ENCODE data around the gene CDH1.
"Not testable (repeated sequence)": the region's sequence is repeated elsewhere in the genome, so short reads cannot be mapped to it uniquely, and the experiment has no call there.

CDH1 gene

DNA sequence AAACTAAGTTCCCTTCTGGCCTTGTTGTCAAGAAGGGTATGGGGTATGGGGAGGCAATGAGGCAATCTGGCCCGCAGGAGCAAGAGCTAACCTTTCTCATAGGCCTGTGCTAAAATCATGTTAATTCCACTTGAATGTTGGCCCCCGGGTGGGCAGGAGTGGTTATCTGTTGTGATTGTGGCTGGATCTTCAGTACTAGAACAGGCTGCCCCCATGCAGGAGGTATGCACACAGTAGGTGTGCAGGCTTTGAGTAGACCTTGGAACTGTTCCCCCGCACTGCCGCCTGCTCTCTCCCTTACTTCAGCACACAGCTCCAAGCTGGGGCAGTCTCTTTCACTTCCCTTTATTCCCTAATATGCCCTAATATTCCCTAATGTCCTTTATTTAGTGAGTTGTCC is 53.9 kb downstream of the CDH1 start:
- DNase-seq (ENCODE audit: low spot score), result no peak

DNA sequence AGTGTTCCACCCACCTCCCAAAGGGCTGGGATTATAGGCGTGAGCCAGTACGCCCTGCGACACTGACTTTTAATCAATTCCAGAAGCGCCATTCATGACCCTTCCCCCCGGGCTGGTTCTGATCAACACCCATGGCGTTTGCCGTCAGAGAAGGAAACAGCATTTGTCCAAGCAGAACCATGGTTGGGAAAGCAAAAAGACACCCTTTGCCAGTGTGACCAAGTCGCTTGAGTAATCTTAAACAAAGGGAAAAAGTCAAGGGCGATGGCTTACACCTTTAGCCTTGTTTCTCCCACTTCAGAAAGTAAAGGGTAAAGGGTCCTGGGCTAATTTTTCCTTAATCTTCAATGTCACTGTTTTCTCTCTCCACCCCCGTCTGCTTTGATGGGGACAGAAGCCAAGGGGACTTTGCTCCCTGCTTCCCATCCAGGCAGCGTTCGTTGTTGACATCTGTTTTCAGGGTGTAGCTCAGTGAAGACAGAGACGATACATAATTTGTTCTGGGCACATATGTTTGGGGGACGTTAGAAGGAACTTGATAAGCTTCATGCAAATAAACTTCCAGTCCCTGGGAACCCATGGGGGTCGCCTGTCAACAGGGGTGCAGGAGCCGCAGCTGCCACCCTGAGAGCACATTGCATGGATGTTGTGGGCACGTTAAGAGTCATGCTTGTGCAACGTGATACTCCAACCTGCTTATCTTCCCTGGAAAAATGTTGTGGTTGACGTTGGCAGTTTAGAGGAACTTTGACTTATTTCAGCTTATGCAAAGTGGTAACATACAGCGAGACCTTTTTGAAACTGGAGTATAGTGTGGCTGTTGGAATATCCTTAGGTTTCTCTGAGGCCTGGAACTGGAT is 55.6 kb downstream of the CDH1 start:
- no peak for DNase-seq (ENCODE audit: low spot score)

- no peak for DNase-seq (ENCODE audit: low spot score)
These were observed 56.3 kb downstream of the CDH1 start for GRCh38 chr16:68793401-68793857.

GRCh38 chr16:68798398-68798797 is 61.3 kb downstream of the CDH1 start:
- no peak for DNase-seq (ENCODE audit: low spot score)

GRCh38 chr16:68800257-68800875 is 63.3 kb downstream of the CDH1 start:
- peak; percentile 79 for DNase-seq (ENCODE audit: low spot score)

DNA sequence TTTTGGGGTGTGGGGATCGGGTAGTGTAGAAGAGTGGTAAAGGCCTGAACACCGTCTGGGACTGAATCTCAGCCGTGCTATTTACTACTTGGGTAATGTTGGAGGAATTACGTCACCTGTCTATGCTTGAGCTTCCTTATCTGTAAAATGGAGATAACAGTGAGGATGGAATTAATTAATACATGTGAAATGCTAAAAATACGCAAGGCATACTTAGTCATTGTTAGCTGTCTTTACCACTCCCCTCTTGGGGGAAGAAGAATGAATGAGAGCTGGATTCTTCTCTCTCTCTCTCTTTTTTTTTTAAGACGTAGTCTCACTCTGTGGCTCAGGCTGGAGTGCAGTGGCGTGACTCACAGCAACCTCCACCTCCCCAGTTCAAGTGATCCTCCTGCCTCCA is 65.1 kb downstream of the CDH1 start:
- DNase-seq (ENCODE audit: low spot score), result no peak

GRCh38 chr16:68806422-68806821 is 69.3 kb downstream of the CDH1 start:
- DNase-seq (ENCODE audit: low spot score), result no peak

DNA sequence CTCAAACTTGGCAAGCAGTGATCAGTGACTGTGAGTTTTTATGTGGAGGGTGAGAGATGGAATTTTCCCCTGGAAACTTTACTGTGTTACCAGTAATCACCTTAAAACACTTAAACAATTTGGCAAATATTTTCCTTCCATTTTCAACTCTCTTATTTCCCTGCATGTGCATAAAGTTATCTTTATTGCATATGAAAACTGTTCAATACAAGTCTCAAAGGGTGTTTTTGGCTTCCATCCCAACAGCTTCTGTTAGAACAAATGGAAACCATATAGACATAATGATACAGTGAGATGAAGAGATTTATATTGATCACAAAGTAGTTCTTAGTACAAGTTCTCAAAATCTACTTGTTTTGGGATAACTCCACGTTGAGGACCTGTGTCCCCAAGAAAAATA is 69.9 kb downstream of the CDH1 start:
- no peak for DNase-seq (ENCODE audit: low spot score)

DNA sequence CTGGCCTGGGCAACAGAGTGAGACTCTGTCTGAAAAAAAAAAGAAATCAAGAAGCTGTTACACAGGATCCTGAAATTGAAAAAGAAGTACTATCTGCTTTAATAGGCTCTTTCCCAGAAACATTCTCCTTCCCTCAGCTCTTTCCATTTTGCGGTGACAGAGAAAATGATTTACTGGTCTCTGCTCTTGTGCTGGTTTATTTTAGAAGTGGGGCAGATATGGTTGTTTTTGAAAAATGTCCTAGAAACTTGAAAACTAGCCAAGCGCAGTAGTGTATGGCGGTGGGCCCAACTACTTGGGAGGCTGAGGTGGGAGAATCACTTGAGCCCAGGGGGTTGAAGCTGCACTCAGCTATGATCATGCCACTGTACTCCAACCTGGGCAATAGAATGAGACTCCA is 77.4 kb downstream of the CDH1 start:
- no peak for DNase-seq (ENCODE audit: low spot score)

GRCh38 chr16:68823401-68824135 is 86.5 kb downstream of the CDH1 start:
- DNase-seq (ENCODE audit: low spot score), result no peak

GRCh38 chr16:68825427-68825826 is 88.3 kb downstream of the CDH1 start:
- DNase-seq (ENCODE audit: low spot score), result no peak

DNA sequence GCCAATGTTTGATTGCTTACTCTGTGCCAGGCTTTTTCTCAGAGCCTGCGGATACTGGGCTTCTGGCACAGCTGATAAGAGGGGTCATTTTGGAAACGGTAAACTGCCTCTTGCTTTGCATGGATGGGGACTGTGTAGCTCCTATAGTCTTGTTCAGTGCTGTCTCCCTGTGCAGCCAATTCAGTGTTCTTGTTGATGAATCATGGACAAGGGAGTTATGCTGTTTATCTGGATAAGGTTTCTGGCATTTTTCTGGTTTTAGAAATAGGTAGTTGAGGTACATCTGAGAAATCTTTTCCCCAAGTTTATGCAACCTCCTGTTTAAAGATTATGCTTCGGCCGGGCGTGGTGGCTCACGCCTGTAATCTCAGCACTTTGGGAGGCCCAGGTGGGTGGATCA is 89.6 kb downstream of the CDH1 start:
- DNase-seq (ENCODE audit: low spot score), result no peak

GRCh38 chr16:68833251-68833650 is 96.2 kb downstream of the CDH1 start:
- no peak for DNase-seq (ENCODE audit: low spot score)

DNA sequence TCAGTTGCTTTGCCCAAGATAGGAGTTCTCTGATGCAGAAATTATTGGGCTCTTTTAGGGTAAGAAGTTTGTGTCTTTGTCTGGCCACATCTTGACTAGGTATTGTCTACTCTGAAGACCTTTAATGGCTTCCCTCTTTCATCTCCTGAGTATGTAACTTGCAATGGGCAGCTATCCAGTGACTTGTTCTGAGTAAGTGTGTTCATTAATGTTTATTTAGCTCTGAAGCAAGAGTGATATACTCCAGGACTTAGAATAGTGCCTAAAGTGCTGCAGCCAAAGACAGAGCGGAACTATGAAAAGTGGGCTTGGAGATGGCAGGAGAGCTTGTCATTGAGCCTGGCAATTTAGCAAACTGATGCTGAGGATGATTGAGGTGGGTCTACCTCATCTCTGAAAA is 97.5 kb downstream of the CDH1 start:
- DNase-seq (ENCODE audit: low spot score), result no peak

DNA sequence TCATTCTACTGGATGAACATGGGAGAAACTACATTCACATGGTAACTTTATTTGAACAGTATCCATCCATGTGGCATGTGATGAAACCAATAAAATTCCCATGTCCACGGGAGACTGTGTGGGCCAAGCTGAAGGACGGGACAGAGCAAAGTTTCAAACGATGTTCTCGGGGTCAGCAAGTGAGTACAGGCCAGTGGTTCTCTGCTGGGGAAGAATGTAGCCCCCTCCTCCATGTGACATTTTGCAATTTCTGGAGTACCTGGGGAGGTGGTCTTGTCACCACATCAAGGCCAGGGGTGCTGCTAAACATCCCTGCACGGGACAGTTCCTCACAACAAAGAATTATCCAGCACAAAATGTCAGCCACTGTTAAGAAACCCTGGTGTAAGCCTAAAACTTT is 98.9 kb downstream of the CDH1 start:
- no peak for DNase-seq (ENCODE audit: low spot score)

GRCh38 chr16:68839831-68840230 is 102.7 kb downstream of the CDH1 start:
- DNase-seq (ENCODE audit: low spot score), result no peak

DNA sequence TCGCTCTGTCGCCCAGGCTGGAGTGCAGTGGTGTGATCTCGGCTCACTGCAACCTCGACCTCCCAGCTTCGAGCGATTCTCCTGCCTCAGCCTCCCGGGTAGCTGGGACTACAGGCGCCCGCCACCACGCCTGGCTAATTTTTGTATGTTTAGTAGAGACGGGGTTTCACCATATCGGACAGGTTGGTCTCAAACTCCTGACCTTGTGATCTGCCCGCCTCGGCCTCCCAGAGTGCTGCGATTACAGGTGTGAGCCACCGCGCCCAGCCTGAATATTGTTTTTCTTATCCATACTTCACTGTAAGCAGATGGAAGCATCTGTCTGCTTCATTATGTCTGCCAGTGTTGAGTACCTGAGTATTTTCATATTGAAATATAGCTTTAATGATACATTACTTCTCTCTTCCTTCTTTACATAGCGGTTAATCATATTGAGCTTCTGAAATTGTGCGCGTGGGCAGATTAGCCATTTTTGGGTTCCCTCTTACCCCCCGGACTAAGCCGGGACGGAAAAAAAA is 105.9 kb downstream of the CDH1 start:
- DNase-seq (ENCODE audit: low spot score), result not testable (repeated sequence)

GRCh38 chr16:68843482-68844210 is 106.6 kb downstream of the CDH1 start, which contains the start of gene TANGO6:
Gene TANGO6 (plus strand): TSS chr16:68843531. CDS start chr16:68843618, 87 bp downstream.
- peak; percentile 85 for DNase-seq (ENCODE audit: low spot score)

DNA sequence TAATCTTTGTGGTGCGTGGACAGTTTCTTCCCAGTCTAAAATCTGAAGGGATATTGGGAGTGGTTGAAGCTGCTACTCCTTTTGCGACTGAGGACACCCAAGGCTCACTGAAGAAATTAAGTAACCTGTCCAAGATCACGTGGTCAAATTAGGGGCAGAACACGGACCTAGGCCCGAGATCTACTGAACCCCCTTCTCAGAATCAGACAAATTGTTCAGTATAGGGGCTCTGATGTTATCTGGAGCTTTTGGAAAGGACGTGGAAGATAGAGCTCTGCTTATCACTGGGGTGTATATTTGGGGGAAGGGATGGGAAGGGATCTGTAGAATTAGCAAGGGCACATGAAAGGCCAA is 107.1 kb downstream of the CDH1 start:
- no peak for DNase-seq (ENCODE audit: low spot score)

DNA sequence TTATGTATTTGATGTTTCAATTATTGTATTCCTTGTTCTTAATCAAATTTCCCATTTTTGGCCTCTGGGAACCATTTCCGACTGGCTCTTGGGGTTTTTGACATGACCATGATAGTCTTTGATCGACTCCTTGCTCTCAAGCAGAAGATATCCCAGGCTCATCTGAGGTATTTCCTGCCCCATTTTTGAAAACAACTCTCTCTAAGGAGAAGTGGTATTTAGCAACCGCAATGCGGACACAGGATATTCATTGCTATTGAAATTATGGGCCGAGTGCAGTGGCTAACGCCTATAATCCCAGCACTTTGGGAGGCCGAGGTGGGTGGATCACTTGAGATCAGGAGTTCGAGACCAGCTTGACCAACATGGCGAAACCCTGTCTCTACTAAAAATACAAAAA is 111.7 kb downstream of the CDH1 start:
- no peak for DNase-seq (ENCODE audit: low spot score)

DNA sequence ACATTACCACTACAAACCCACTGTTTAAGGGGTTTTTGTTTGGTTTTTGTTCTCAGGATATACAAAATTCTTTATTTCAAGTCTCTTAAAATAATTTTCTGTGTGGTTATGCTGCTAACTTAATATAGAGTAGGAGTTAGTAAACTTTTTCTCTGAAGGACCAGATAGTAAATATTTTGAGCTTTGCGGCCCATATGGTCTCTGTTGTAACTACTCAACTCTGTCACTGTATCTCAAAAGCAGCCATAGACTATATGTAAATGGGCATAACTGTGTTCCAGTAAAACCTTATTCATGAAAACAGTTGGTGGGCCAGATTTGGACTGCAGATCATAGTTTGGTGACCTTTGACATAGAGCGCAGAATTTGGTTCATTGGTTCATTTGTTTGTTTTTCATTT is 113.4 kb downstream of the CDH1 start:
- no peak for DNase-seq (ENCODE audit: low spot score)

DNA sequence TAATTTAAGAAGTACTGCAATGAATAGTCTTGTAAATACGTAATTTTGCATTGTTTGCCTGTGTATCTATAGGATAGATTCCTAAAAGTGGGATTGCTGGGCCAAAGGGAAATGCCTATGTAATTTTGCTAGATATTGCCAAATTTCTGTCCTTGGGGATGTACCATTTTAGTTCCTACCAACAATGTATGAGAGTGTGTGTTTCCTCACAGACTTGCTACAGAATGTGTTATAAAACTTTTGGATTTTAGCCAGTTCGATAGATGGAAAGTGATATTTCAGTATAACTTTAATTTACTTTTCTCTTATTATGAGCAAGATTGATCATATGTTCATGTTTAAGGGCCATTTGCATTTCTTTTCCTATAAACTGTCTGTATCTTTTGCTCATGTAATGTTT is 114.5 kb downstream of the CDH1 start:
- no peak for DNase-seq (ENCODE audit: low spot score)

All from putamen (tissue), 1 donor.